Effector CD8-positive, alpha-beta T cell (primary cell): ENCODE data around the gene GLG1.
"Not testable (repeated sequence)": the region's sequence is repeated elsewhere in the genome, so short reads cannot be mapped to it uniquely, and the experiment has no call there.

ENCODE experiments used
- DNase-seq: peaks from one replicate; lab custom pipeline; 2025; lab: John Stamatoyannopoulos, UW

The GLG1 gene

DNA sequence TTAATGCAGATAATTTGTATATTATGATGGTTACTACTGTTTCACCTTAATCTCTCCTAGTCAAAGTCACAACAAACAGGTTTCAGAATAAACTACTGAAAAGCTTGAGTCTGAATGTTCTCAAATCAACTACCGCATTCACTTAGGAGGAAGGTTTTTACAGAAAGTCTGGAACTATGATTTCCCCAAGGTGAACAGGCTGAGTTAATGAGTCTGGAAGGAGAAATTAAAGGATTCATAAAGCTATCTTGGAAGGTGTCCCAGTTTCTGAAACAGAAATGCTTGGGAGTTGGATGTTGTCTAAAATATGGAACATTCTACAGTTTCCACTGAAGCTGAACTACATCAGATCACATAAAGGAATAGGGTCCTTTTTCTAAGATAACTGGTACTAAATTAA lies 69.2 kb downstream of the GLG1 start:
- DNase-seq = not testable (repeated sequence)

DNA sequence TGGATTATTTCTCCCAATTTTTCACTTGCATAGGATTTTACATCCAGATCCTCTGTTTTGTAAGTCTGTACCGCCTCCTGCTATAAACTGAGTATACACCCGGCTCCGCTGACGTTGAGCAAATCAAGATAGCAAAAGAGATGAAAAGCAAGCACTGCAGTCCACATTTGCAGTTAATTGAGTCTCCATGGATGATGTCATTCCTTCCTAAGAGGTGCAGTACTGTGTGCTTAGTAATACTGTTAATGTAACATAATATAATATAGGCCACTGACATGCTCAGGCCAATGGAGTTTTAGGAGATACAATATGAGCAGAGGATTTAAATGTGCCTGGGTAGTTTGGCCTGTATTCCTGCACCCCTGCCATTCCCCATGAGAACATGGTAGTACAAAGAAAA lies 72.3 kb downstream of the GLG1 start:
- DNase-seq = not testable (repeated sequence)

DNA sequence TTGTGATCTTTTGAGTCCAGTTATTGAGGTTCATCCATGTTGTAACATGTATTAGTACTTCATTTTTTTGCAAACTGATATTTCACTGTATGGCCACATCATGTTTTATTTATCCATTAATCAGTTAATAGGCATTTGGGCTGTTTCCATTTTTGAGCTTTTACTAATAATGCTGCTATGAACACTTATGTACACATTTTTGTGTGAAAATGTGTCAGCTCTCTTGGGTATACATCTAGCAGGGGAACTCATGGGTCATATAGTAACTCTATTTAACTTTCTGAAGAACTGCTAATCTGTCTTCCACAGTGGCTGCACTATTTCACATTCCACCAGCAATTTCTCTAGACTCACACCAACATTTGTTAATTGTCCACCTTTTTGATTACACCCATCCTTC lies 82.0 kb downstream of the GLG1 start:
- no peak for DNase-seq

DNA sequence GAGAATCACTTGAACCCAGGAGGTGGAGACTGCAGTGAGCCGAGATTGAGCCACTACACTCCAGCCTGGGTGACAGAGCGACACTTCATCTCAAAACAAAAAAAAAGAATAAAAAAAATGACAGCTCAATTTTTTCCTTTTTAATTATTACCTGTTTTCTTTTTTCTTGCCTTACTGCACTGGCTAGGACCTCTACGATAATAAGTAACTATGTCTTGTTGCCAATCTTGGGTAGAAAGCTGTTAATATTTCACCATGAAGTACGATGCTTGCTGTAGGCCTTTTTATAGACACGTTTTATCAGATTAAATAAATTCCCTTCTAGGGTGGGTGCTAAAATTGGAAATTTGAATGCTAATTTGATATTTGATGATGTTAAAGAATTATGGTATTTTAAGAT lies 82.8 kb downstream of the GLG1 start:
- DNase-seq = no peak

DNA sequence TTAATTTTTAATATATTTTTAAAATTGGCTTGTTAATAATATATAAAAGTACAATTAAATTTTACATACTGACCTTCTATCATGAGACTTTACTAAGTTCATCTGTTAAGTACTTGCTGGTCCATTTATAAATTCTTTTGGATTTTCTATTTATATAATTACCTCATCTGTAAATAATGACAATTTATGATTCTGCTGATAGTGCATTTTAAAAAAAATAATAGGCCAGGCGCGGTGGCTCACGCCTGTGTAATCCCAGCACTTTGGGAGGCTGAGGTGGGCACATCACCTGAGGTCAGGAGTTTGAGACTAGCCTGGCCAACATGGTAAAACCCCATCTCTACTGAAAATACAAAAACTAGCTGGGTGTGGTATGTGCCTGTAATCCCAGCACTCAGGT lies 83.2 kb downstream of the GLG1 start:
- DNase-seq = not testable (repeated sequence)

DNA sequence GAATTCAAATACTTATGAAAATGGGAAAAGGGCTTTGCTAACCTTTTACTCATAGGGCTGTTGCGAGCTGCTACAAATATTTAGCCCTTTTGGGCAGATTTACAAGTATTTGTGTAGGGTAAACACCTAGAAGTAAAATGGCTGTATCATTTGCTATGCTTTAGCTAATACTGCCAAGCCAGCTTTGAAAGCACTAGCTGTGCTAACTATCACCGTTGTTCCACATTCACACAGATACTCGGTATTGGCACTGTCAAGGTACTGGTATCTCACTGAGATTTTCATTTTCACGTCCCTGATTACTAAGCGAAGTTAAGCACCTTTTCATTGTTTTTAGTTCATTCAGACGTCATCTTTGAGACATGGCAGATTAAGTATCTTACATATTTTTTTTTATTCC lies 84.8 kb downstream of the GLG1 start:
- no peak for DNase-seq

DNA sequence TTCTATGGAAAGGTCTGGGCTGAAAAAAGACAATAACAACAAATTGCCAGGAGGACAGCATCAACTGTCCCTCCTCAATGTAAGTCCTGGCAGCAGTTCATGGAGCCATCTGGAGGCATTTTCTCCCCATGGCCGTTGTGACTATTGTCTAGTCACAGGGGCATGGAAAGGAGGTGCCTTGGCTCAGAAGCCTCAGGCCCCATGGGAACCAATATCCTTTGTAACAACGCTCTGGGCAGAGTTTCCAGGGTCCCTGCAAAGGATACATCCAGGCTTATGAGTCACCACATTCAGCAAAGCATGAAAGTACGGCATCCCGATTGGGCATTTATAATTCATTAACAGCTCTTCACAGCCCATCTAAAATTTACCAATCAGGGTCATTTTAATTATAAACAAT lies 85.2 kb downstream of the GLG1 start:
- DNase-seq = no peak

DNA sequence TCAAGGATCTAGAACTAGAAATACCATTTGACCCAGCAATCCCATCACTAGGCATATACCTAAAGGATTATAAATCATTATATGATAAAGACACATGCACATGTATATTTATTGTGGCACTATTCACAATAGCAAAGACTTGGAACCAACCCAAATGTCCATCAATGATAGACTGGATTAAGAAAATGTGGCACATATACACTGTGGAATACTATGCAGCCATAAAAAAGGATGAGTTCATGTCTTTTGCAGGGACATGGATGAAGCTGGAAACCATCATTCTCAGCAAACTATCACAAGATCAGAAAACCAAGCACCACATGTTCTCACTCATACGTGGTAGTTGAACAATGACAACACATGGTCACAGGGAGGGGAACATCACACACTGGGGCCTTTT lies 88.0 kb downstream of the GLG1 start:
- not testable (repeated sequence) for DNase-seq

DNA sequence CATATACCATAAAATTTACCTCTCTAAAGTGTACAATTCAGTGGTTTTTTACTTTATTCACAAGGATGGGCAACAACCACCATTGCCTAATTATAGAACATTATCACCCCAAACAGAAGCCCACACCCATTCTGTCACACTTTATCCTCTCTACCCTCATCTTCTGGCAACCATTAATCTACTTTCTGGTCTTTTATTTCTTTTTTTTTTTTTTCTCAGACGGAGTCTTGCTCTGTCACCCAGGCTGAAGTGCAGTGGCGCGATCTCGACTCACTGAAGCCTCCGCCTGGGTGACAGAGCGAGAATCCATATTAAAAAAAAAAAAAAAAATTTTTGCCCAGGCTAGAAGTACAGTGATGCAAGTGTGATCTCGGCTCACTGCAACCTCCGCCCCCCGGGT lies 95.0 kb downstream of the GLG1 start:
- no peak for DNase-seq

DNA sequence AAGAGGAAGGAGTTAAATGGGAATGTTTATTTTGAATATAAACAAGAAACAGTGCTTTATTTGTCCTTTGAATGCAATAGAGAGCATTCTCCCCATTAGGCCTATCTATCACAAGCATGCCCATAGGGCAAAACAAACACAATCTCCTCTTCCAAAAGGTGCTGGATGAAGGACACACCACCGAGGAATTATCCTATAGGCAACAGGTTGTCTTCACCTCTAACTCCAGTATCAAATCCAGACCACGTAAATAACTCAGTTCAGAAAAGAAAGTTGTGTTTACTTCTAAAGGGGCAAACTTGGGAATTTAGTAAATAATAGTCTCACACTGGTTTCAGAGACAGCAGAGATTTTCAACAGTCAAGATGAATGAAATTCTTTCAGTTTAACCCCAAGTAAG lies 101.9 kb downstream of the GLG1 start:
- no peak for DNase-seq

DNA sequence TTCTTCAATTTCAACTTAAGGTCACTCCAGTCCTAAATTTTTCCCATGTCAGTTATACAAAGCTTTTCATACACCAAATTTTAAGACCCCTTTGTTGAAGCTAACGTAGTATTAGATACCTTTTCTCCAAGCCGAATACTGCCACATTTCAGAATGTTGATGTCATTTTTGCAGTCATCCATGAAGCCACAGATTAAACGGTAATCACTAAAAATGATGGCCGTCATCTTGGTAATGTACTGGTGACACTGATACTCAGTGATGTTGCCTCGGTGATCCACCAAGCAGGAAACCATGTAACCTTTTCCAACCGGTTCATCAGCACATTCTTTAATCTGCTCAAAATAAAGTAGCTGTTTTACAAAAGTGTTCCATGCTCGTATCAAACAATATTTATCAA lies 103.5 kb downstream of the GLG1 start:
- DNase-seq = no peak

DNA sequence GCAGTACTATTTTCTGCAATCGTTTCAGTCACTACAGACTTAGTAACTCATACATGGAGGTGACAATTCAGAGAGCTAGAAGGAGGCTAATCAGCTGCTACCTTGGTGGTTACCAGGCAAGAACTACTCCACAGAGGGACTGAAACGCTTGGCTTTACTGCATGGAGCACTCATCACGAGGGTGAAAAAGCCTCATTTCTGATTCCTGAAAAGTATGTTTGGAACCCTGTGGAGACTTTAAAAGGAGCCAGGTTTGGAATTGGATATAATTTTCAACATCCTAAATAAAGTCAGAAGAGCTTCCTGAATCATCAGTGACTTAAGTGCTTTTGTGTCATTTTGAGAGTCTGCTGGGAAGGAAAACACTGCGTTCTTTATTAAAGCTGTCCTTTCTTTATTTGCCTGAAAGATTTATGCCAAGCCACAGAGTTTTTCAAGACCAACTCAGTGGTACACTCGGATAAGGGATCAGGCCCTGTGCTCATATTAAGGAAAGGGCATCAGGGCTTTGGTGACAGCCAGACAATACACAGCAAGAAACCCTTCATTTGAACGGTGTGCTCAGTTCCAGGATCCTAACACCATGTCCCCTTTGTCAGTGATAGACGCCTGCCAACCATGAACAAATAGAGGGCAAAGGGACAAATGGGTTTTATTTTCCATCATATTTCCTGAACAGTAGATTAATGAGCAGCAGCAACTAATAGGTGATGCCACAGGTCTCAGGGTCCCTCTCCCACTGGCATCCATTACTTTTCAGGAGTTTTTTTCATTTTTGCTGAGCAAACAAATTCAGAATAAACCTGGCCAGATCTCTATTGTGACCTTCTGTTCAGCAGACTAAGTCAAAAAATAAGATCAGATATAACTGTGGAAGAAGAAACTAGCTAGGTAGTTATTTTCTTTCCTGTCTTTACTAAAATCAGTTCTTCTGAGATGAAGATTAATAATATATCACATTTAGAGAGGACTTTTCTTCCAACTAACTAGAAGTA lies 105.1 kb downstream of the GLG1 start:
- DNase-seq = no peak

DNA sequence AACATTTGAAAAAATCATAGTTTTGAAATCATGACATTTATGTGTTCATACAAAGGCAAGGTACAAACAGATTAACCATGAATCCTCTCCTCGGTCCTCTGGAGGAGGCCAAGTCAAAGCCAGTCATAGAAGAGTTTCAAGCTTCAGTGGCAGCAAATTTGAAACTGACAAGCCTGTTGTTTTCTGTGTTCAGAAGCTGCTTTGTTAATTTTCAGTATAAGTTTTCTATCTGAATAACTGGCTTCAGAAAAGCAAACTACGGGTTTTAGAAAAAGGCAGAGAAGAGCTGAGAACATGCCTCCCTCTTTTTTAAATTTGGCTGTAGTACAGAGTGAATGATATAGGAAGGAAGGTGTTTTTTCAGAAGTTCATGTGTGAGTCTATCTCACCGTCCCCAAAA lies 106.0 kb downstream of the GLG1 start:
- no peak for DNase-seq

DNA sequence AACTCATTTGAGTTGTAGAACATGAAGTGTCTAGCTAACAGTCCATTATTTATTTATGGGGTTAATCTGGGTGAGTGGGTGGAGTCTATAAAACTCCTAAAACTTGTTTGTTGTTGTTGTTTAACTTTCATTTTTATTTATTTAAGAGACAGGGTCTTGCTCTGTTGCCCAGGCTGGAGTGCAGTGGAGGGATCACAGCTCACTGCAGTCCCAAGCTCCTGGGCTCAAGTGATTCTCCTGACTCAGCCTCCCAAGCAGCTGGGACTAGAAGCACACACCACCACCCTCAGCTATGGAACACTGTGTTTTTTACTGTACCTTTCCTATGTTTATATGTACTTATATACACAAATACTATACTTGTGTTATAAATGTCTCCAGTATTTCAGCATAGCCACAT lies 107.8 kb downstream of the GLG1 start:
- no peak for DNase-seq

DNA sequence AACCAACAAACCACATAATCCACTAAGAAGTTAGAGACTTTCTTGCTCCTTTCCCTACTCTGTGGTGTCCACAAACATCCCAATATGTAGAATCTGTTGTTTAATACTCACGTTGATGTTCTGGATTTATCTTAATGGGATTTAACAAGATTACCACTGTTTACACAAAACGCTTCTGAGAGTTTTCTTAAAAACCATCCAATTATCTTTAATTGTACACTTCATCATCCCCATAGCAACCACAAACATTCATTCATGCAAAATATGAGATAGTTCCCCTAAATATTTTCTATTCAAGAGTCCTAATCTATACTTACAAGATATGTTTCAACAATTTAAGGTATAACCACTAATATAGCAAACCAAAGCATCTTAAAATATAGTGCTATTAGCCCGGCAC lies 109.2 kb downstream of the GLG1 start:
- DNase-seq = no peak

DNA sequence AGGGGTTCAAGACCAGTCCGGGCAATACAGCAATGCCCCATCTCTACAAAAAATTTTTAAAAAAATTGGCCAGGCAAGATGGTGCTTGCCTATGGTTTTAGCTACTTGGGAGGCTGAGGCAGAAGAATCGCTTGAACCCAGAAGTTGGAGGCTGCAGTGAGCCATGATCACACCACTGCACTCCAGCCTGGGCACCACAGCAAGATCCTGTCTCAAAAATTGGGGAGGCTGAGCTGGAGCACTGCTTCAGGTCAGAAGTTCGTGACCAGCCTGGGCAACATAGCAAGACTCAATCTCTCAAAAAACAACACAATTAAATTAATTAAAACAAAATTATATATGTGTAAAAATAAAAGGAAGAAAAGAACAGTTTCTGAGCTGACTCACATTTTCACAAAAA lies 110.9 kb downstream of the GLG1 start:
- no peak for DNase-seq

DNA sequence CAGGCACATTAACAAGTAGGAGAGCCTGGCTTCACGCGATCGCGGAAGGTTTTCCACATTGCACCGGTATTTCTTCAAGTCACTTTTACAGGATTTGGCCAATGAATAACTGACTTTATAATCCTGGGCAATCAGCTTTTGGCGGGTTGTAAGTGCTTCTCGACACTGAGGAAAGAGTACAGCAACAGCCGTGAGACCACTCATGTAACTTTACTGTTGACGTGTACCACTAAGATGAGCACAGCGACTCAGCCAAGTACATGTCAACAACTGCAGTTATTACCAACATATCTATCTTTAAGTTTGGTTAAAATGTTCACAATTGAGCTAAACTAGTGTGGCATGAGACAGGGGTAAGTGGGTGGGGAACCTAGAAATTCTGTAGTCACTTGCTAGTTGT lies 113.9 kb downstream of the GLG1 start:
- no peak for DNase-seq

DNA sequence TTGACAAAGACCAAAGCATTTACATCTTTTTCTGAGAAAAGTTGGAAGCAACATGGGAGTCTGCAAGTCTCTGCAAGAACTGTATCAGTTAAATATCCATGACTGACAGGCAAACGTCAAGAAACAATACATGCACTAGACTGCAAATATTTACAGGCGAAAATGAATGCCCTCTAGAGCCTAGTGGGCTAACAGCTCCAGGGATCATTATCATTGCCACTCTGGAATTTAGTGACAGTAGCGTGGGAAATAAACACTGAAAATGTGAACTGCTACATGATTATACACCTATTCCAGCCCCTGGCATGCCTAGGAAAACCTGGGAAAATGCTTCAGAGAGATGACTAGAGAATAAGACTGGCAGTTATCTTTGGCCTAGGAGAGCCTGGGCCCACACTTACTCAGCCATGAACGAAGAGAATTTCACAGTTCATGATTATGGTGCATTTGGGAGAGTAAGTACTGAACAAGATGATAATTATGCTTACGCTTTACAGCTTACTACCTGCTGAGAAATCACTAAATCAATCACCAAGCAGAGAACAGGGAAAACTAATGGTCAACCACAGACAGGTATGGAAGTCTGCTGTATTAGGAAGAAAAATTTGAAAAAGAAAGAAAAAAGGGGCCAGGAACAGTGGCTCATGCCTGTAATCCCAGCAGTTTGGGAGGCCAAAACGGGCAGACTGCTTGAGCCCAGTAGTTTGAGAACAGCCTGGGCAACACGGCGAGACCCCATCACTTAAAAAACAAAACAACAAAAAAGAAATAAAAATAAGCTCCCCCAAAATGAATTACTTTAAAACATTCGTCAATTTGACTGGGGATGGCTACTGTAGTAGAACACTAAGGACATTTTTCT lies 119.0 kb downstream of the GLG1 start:
- no peak for DNase-seq

DNA sequence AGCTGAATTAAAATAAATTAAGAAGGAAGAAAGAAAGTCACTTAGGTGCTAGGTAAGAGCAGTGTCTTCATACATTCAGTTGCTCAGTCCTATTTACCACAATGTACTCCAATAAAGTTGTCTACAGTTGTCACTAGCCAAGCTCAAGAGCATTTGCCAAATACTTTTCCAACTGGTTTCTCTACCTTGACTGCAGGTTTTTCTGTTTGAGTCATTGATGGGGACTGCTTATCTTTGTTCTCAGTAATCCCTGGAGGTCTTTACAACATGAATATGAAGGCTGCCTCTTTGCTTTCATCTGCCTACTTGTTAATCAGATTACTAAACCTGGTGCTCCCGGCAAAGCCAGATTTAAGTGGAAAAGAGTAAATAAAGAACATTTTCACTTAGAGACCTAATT lies 121.0 kb downstream of the GLG1 start:
- no peak for DNase-seq

DNA sequence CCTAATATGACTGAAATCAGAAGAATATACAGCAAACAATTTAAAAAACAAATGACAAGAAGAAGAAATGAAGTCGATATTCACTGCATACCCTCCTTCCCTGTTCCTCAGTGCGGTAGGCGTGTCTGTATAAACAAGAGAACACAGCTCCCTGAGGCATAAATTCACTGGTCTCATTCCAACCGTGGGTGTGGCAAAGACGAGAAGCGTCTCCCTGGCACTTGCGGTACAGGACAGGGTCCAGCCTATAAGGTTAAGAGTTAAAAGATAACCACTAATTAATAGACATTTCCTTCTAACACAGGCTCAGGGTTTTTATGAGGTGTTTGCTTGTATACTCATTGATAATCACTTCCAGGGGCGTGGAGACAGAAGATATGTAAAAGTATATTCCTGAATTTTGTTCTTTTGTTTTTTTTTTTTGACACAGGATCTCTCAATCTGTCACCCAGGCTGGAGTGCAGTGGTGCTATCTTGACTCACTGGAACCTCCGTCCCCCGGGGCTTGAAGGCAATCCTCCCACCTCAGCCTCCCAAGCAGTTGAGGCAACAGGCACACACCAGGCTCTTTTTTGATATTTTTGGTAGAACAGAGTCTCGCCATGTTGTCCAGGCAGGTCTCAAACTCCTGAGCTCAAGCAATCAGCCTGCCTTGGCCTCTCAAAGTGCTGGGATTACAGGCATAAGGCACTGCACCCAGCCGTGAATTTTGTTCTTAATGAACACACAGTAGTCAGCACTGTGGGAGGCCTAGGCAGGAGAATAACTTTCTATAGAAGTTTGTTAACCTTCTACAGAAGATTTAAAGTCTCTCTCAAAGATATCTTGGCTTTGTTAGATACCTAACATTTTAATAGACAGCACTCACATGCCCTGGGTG lies 126.5 kb downstream of the GLG1 start:
- DNase-seq = no peak

DNA sequence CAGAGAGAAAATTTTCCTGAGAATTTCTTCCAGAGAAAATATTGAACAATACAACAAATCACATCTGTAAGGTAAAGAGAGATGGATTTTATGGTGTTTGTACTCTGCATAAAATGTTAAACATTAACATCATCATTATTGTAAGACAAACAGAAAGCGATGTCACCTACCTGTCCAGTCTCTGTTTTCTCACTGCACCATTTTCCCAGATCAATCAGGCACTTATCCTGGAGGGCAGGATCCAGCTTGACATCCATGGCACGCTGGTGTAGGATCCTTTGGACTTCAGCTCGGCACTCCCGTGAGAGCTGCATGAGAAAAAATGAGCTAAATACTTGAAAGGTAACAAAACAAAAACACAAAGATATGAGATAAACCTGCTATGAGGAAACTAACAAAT lies 129.7 kb downstream of the GLG1 start:
- no peak for DNase-seq

DNA sequence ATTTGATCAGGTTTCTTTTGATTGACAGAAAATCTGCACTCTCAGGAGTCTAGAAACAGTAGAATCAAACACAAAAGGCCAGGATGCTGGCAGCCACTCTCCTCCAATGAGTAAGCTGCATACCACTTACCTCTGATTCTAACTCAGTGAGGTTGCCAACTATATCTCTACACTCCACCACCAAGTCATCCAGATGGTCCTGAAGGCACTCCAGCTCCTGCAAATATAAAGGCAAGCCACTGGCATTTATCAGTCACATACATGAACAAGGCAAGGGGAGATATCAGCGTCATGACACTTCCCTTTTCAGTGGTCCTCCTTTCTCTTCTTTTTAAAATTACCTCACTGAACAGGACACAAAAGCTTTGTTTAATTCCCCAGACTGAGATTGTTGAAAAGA lies 132.5 kb downstream of the GLG1 start:
- no peak for DNase-seq
